Uterus (tissue), 2 donors: ENCODE results near the gene FAM120B.

Experiments used
- CTCF ChIP-seq, 4 experiments: fragments of 200-600 bp in 2 of 4; fragments of 450-650 bp in 2 of 4; sonication (generic) in 2 of 4; IDR thresholded peaks; one replicate each; pipeline ENCODE4 v1.5.1; 2016 to 2019; ENCODE audit warnings: antibody characterized with exemption in 4 of 4, mild to moderate bottlenecking in 2 of 4, moderate library complexity in 1 of 4
- POLR2A ChIP-seq, 2 donors: fragments of 450-650 bp; IDR thresholded peaks; one replicate each; pipeline ENCODE4 v1.6.1; 2016; ENCODE audit warnings: antibody characterized with exemption in 2 of 2, mild to moderate bottlenecking in 1 of 2, moderate library complexity in 1 of 2

- no peak for TF ChIP-seq CTCF (IDR thresholded peaks at IDR 0.05)
- TF ChIP-seq POLR2A (IDR thresholded peaks at IDR 0.05), result no peak
These were observed 69.1 kb downstream of the FAM120B start for GRCh38 chr6:170375661-170376060.
